ENCODE data around the gene PLOD1. TPM values are rescaled to one million over a fixed set of nuclear protein-coding genes. Genes with fewer than 3 reads are reported as not detected.

Gene PLOD1
- polyA plus RNA-seq, 2 of the 4 experiments (the other 2 are of a cell fraction): 53.8 to 83.9 TPM

GRCh38 chr1:11979851-11980675 lies 45.5 kb downstream of the PLOD1 start, which contains the start of gene MFN2 (continued):
- peak; percentile 50 for TF ChIP-seq MAX (IDR thresholded peaks at IDR 0.05)

GRCh38 chr1:11980676-11980972 lies 46.1 kb downstream of the PLOD1 start:
- Histone ChIP-seq H3K4me3 (peak overlapping the region; percentile 98), H3K4me2 (peak overlapping the region; percentile 96), H3K27ac (peak overlapping the region; percentile 95 to 97), H3K4me1 (peaks cover 20% of the 10 kb centered on the region), H3K9me3 (no peaks in the 10 kb centered on the region)
- POLR2A ChIA-PET: interaction anchor here (0.7 to 3.5 kb wide), 4 partner anchors 10 to 637 kb away, joined by 3 to 45 read pairs (median 6); partner anchors contain the start of genes DHRS3 and PLOD1
- CTCF ChIA-PET: interaction anchor here (1.3 to 2.0 kb wide), 3 partner anchors 73 to 228 kb away, joined by 3 to 7 read pairs (median 5); no protein-coding TSS in a partner anchor
- DNase-seq (ENCODE audit: low read depth in 1 of 2, low spot score in 1 of 2) (peak in 1 of 2 experiments; percentile 26), ATAC-seq (no peak), FAIRE-seq (no peak)
- under 1% methylated on average over 11 of the region's 12 CpGs for WGBS (ENCODE audit: missing lambda C conversion rate)
- TF ChIP-seq HOXB5 (CRISPR knock-in tag; IDR thresholded peaks at IDR 0.05): no peak
- peak; percentile 84 for TF ChIP-seq KDM5A (IDR thresholded peaks at IDR 0.05)
- no peak for TF ChIP-seq ESRRA (IDR thresholded peaks at IDR 0.05; ENCODE audit: borderline replicate concordance, low read length)

- peak overlapping the region in 1 of 2 experiments; percentile 95; a peak in 1 of 6 replicates for H3K27ac ChIP-seq
Measured at GRCh38 chr1:11981378-11982009, 47.0 kb downstream of the PLOD1 start.

GRCh38 chr1:11982010-11982392 lies 47.5 kb downstream of the PLOD1 start:
- POLR2A ChIA-PET: interaction anchor here (0.6 to 3.5 kb wide), 3 partner anchors 11 to 73 kb away, joined by 4 to 45 read pairs (median 4); no protein-coding TSS in a partner anchor
- peak overlapping the region; percentile 96 for H3K4me2 ChIP-seq
- no peak overlapping the region for H3K27ac ChIP-seq

More at GRCh38 chr1:11981378-11982009, 47.0 kb downstream of the PLOD1 start:
- ChIA-PET CTCF (interaction anchor here (0.8 to 2.0 kb wide), 9 partner anchors 8 to 227 kb away, joined by 3 to 7 read pairs (median 3); no protein-coding TSS in a partner anchor), POLR2A (interaction anchor here (0.8 to 3.5 kb wide), 3 partner anchors 9 to 72 kb away, joined by 4 to 45 read pairs (median 4); no protein-coding TSS in a partner anchor)
- 90% methylated on average over 13 of the region's 13 CpGs for WGBS (ENCODE audit: missing lambda C conversion rate)
- ATAC-seq: no peak
- FAIRE-seq: no peak
- Histone ChIP-seq H3K4me1 (peaks cover 20% of the 10 kb centered on the region), H3K4me2 (peak overlapping the region; percentile 96), H3K4me3 (peak overlapping the region; percentile 98; the same call in 2 of the 3 replicates), H3K9me3 (no peaks in the 10 kb centered on the region)
- DNase-seq (ENCODE audit: low read depth in 1 of 2, low spot score in 1 of 2): no peak
- TF ChIP-seq MAFK (IDR thresholded peaks at IDR 0.05; ENCODE audit: partially characterized antibody): no peak
- no peak for TF ChIP-seq JUNB (IDR thresholded peaks at IDR 0.05)
- TF ChIP-seq KDM5A (IDR thresholded peaks at IDR 0.05): no peak

More at GRCh38 chr1:11982010-11982392, 47.5 kb downstream of the PLOD1 start:
- CTCF ChIA-PET: interaction anchor here (1.0 to 2.0 kb wide), 8 partner anchors 8 to 227 kb away, joined by 3 to 7 read pairs (median 4); no protein-coding TSS in a partner anchor
- ATAC-seq (peak; percentile 35 to 52; a peak in 3 of 6 replicates), FAIRE-seq (no peak), DNase-seq (ENCODE audit: low read depth in 1 of 2, low spot score in 1 of 2) (peak; percentile 51 to 69)
- no peak for TF ChIP-seq FOXS1 (CRISPR knock-in tag; IDR thresholded peaks at IDR 0.05)
- no peak for TF ChIP-seq ATOH8 (CRISPR knock-in tag; IDR thresholded peaks at IDR 0.05; ENCODE audit: low read depth)
- no peak for TF ChIP-seq MYC (IDR thresholded peaks at IDR 0.05; ENCODE audit: borderline replicate concordance, low read length)
- no peak for TF ChIP-seq BCL3 (IDR thresholded peaks at IDR 0.05)
- TF ChIP-seq ZC3H11A (IDR thresholded peaks at IDR 0.05): no peak
- no peak for TF ChIP-seq HOXB5 (CRISPR knock-in tag; IDR thresholded peaks at IDR 0.05)
- TF ChIP-seq CTCF (IDR thresholded peaks at IDR 0.05): peak; percentile 30; the same call in 2 of the 3 replicates
- TF ChIP-seq PBX3 (IDR thresholded peaks at IDR 0.05): no peak
- no peak for TF ChIP-seq NPAS2 (CRISPR knock-in tag; IDR thresholded peaks at IDR 0.05; ENCODE audit: borderline replicate concordance)
- no peak for TF ChIP-seq HDAC2 (IDR thresholded peaks at IDR 0.05)
- TF ChIP-seq SMC3 (IDR thresholded peaks at IDR 0.05): 0 out of 3 replicates have a peak, but pooled peaks have one; percentile 25
- no peak for TF ChIP-seq FOSB (CRISPR knock-in tag; IDR thresholded peaks at IDR 0.05)
- TF ChIP-seq ESRRA (IDR thresholded peaks at IDR 0.05; ENCODE audit: borderline replicate concordance, low read length): no peak
- TF ChIP-seq GATA3 (IDR thresholded peaks at IDR 0.05; ENCODE audit: borderline replicate concordance): no peak
- no peak for TF ChIP-seq HOXB13 (CRISPR knock-in tag; IDR thresholded peaks at IDR 0.05; ENCODE audit: low read depth)
- no peak for TF ChIP-seq ELK1 (IDR thresholded peaks at IDR 0.05; ENCODE audit: low read depth, low read length)
- no peak for TF ChIP-seq RCOR1 (IDR thresholded peaks at IDR 0.05; ENCODE audit: low read depth, low read length)
- Histone ChIP-seq H3K9me3 (no peaks in the 10 kb centered on the region), H3K4me1 (peaks cover 20% of the 10 kb centered on the region), H3K4me3 (no peak overlapping the region)
- 19% methylated on average over 3 of the region's 3 CpGs for whole genome bisulfite sequencing (ENCODE audit: missing lambda C conversion rate)

Measured in A549 (cell line).